HG03280 (cell line): ENCODE measurements around the gene VRK1.

Source experiments
- ATAC-seq: cut with Tn5 transposase; IDR thresholded peaks from one replicate; pipeline ENCODE4 v1.9.1; 2021; ENCODE audit warnings: mild to moderate bottlenecking, moderate library complexity; ENCODE audit not compliant: unreplicated experiment

VRK1 gene

DNA sequence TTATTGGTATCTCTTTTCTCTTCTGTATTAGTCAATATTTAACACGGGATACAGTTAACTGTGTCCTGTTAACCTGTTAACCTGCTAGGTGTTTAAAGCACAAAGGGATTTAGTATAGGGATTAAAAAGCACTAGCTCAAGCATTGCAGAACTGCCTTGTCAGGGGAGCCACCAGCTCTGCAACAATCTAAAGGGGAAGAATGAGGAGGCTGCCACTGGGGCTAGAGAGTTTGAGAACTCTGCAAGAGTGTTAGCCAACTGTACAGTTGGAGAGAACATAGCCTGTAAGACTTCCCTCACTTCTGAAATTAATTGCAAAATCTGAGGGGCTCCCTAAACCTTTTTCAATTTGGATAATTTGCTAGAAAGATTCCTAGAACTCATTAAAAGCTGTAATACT, 6.5 kb upstream of the VRK1 start:
- ATAC-seq, result no peak

GRCh38 chr14:96792003-96792402, 5.2 kb upstream of the VRK1 start:
- ATAC-seq, result no peak

DNA sequence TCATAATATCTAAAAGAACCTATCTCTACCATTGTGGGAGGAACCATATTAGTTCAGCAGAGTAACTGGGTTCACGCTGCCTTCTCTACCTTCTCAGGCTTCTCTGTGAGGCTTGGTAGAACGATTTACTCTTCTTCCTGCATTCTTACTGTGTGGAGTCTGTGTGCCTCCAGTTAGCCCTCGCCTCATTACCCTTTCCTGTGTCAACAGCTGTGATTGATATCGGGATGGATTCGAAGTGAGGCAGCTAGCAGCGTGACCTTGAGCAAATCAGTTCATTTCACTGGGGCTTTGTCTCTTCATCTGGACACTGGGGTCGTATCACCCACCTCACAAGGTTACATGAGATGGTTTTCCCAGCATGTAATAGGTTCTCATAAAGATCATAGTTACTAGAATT, 4.6 kb upstream of the VRK1 start:
- ATAC-seq, result no peak

DNA sequence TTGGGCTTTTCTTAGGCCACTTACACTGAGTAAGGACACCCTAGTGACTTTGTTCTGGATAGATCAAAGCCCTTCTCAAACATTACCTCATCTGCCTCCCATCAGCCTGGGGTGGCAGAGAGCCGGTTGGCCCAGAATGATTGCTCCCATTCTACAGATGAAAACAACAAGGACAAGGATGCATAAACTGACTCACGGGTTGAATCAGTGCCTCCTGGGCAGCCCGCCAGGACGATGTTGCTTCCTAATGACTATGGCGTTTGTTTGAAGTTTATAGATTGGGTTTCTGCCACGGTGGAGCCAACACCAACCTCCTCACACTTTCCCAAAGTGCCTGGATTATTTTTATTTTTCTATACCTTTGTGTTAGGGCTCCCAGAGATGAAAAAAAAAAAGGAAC, 3.6 kb upstream of the VRK1 start:
- no peak for ATAC-seq

DNA sequence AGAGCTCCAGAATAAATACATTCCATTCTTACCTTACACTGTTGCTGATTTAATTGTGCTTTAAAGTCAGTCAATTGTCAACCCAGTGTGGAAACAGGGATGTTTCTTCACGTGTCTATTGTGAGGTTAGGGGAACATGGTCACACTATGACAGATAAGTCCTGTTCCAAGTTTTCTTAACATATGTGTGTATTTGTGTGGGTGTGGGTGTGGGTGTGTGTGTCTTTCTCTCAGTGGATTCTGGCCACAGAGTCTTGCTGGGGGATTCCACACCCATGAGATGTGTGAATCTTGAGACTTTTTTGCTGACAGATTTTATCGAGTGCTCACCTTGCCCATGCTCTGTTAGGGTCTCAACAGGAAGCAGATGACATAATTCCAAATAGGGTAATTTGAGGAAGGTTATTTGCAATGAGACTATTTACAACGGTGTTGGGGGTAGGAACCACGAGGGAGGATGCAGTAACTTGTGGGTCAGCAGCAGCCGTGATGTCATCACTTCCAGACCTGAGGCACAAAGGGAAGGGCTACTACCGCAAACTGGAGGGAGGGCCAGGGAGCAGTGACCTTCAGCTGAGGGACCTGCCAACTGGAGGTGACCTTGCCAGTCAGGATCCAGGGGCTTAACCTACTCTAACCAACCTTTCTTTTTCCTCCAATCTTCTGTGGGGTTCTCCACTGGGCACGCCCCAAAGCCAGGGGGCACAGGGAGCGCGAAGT, 1.9 kb upstream of the VRK1 start:
- no peak for ATAC-seq

GRCh38 chr14:96797582-96798349, 584 bp downstream of the VRK1 start:
- ATAC-seq, result peak; percentile 44

DNA sequence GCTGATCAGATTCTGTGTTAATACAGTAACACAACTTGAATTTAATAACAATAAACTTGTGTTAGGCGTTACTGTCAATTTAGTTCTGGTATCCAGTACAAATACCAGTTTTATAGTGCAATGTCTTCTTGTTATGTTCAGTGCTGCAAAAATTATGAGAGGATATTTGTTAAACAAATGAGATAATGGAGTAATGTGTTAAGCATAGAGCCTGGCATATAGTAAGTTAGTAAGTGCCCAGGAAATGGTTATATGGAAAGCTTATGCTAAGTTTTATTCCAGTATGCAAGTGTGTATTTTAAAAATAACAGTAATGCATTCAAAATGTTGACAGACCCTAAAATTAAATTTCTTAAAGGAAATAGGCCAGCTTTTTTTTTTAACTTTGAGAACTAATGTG, 1.8 kb downstream of the VRK1 start:
- no peak for ATAC-seq

- ATAC-seq, result no peak
Measured at GRCh38 chr14:96799489-96800054, 2.4 kb downstream of the VRK1 start.

GRCh38 chr14:96801931-96802330, 4.7 kb downstream of the VRK1 start:
- no peak for ATAC-seq

DNA sequence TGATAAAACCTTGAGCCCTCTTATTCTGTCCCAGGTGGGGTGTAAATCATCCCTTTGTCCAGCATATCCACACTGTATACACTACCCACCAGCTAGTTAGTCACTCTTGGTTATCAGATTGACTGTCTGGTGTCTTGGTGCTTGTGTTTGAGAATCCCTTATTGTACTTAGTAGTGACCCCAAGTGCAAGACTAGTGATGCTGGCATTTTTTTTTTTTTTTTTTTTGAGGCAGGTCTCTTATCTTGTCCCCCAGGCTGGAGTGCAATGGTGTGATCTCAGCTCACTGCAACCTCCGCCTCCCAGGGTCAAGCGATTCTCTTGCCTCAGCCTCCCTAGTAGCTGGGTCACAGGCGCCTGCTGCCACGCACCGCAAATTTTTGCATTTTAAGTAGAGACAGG, 5.8 kb downstream of the VRK1 start:
- no peak for ATAC-seq

DNA sequence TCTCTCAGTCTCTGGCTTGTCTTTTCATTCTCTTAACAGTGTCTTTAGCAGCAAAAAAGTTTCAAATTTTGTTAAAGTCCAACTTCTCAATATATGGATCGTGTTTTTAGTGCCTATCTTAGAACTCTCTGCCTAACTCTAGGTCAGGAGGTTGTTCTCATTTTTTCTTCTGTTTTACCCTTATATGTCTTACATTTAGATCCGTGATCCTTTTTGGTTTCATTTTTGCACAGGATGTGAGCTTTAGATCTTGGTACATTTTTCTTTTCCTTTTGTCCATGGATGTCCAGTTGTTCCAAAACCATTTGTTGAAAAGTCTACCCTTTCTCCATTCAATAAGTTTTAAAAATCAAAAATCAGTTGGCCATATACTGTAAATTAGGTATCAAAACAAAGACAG, 6.8 kb downstream of the VRK1 start:
- no peak for ATAC-seq

- no peak for ATAC-seq
Measured at GRCh38 chr14:96804895-96805294, 7.7 kb downstream of the VRK1 start.

- no peak for ATAC-seq
Measured at GRCh38 chr14:96805956-96806355, 8.8 kb downstream of the VRK1 start.

DNA sequence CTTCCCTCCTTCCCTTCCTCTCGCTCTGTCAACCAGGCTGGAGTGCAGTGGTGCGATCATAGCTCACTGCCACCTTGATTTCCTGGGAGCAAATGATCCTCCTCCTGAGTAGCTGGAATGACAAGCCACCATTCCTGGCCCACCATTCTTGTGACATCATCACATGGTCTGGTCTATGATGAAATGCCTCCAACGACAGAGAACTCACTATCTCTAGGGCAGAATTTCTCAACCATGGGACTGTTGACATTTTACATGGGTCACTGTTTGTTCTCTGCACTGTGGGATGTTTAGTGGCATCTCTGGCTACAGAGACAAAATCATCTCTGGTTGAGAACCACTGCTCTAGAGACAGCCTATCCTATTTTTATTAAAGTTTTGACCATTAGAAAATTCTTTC, 9.7 kb downstream of the VRK1 start:
- ATAC-seq, result no peak

DNA sequence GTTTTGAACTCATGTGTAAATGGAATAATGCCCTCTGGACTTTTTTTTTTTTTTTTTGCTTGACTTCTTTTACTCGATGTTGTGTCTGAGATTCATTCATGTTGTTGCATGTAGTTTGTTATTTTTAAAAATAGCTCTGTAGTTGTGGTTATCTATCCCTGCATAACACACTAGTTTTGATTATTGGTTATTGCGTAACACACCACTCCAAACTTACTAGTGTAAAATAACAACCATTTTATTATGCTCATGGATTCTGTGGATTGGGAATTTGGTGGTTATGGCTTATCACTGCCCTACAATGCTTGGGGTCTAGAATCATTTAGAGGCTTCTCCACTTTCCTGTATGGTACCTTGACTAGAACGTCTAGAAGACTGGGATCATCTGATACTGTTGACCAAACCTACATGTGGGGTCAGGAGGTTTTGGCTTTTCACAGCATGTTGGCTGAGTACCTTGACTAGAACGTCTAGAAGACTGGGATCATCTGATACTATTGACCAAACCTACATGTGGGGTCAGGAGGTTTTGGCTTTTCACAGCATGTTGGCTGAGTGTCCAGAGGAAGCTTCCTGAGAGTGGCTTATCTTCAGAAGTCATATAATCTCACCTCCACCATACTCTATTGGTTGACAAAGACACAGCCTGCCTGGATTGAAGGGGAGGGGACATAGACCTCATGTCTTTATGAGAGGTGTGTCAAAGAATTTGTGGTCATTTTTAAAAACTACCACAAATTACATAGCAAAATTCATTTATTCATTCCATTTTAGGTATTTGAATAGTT, 11.6 kb downstream of the VRK1 start:
- ATAC-seq, result no peak

GRCh38 chr14:96811265-96811664, 14.1 kb downstream of the VRK1 start:
- ATAC-seq, result no peak

DNA sequence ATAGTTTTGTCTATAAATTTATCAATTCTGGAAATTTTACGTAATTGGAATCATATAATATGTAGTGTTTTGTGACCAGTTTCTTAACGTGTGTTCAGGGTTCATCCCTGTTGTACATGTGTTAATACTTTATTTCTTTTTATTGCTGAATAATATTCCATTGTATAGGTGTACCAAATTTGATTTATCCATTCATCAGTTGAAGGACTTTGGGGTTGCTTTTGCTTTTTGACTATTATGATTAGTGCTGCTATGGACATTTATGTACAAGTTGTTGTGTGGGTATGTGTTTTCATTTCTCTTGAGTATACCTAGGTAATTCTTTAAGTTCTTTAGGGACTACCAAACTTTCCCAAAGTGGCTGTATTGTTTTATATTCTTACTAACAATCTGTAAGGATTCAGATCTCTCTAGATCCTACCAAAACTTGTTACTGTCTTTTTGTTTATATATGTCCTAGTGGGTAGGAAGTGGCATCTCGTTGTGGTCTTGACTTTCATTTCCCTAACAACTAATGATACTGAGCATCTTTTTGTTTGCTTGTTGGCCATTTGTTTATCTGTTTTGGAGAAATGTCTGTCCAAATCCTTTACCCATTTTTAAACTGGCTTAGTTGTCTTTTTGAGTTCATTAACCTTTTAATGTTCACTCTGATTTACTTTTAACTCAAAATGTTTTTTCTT, 14.9 kb downstream of the VRK1 start:
- peak; percentile 76 for ATAC-seq

- ATAC-seq, result no peak
Measured at GRCh38 chr14:96816281-96816680, 19.1 kb downstream of the VRK1 start.

DNA sequence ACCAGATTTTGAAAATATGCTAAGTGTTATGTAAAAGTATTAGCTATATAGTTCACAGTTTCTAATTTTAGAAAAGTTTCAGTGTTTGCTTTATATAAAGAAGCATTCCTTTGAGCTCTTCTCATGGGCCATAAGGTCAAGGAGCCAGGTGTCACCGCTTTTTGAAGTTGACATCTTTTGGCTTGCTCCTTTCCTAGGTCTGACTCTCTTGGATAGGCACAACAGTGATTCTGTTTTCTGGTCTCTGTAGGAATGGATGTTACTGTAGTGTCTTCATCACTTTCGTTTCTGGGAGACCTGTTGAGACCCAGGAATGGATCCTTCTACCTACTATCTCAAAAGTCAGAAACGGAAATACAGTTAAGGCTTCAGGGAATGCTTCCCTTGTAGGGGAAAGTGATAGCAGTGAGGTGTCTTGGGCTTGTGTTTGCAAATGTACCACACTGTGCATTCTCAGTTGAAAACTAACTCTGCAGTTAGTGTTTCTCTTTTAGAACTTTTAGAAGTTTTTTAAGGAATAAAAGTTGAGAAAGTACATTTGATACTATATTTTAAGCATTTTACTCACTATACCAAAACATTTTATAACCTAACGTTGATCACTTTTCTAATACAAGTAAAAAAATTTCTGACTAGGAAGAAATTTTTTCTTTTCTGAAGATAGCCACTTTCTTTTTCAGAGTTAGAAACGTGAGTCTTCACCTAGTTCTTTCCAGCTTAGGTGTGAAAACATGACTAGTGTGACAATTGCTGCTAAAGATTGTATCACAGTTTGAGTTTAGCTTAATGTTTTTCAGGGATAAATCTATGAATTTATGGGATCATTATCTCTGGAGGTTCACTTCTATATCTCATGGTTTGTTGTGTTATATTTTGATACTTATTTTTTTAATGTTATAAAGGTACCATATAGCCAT, 20.8 kb downstream of the VRK1 start:
- no peak for ATAC-seq

GRCh38 chr14:96821501-96821900, 24.3 kb downstream of the VRK1 start:
- ATAC-seq, result no peak
